NCI-H774 (cell line): Measurements from ENCODE around the gene CETP.
"Not testable (repeated sequence)": the region's sequence is repeated elsewhere in the genome, so short reads cannot be mapped to it uniquely, and the experiment has no call there.

Experiments
- DNase-seq: peaks from one replicate; lab custom pipeline; 2025; lab: John Stamatoyannopoulos, UW

CETP gene

DNA sequence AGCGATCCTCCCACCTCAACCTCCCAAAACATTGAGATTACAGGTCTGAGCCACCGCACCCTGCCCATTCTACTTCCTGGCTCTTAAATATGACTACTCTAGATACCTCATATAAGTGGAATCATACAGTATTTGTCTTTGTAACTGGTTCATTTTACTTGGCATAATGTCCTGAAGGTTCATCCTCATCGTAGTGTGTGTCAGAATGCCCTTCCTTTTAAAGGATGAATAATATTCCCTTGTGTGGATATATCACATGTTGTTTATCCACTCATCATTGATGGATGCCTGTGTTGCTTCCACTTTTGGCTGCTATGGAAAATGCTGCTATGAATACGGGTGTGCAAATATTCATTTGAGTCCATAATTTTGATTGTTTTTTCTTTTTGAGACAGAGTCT lies 5.7 kb upstream of the CETP start:
- DNase-seq = no peak

DNA sequence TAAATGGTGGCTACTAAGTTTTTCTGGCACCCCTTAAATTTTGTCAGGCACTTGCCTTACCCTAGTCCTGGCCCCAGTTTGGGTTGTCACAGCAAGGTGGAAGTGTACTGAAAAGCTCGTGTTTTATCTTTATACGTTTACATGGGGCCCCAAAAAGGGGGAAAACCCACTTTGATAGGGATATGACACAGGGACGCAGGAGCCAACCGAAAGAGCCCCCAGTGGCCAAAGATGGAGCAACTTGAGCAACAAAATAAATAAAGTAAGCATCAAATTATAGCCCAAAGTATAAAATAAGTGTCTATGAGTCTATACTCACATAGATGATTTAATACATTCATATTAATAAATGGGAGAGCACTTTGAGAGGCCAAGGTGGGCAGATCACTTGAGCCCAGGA lies 5.0 kb upstream of the CETP start:
- DNase-seq = no peak

DNA sequence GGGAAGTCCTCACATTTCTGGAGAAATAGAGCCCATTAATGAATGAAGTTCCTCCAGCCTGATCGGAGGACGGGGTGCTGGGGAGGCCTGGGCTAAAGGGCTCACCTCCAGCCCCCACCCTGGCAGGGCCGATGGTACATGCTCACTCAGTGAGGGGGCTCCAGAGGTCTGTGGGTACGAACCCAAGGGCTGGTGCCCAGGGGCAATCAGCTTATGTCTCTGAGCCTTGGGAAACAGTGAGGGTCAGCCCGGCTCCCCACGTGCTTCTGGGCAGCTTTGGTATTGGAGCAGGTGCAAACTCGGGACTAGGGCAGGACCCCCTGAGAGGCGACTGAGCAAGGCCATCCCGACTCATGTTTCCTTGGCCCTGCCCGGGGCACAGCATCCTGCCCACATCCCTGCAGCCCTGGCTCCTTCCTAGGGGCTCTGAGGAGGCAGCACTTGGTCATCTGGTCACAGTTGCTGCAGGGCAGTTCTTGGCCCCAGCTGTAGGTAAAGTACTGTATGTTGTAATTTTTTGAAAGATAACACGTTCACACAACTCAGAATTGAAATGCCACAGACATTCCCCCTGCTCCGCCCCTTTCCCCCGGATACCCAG lies 969 bp upstream of the CETP start:
- DNase-seq = no peak

DNA sequence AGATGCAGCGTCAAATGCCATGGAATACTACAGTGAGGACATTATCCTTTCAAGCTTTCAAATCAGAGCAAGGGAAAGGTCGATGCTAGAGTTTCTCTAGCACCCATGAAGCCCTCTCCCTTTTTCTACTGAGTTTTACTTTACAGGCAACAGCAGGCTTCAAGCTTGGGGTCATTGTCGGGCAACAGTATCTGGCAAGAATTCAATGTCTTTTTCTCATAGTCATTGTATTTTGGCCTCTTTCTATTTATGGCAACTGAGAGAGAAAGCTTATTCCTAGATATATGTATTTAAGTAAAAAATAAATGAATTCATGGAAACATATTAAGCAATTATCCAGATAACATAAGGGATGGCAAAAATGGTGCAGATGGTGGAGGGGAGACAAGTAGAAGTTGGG lies 364 bp upstream of the CETP start:
- no peak for DNase-seq

DNA sequence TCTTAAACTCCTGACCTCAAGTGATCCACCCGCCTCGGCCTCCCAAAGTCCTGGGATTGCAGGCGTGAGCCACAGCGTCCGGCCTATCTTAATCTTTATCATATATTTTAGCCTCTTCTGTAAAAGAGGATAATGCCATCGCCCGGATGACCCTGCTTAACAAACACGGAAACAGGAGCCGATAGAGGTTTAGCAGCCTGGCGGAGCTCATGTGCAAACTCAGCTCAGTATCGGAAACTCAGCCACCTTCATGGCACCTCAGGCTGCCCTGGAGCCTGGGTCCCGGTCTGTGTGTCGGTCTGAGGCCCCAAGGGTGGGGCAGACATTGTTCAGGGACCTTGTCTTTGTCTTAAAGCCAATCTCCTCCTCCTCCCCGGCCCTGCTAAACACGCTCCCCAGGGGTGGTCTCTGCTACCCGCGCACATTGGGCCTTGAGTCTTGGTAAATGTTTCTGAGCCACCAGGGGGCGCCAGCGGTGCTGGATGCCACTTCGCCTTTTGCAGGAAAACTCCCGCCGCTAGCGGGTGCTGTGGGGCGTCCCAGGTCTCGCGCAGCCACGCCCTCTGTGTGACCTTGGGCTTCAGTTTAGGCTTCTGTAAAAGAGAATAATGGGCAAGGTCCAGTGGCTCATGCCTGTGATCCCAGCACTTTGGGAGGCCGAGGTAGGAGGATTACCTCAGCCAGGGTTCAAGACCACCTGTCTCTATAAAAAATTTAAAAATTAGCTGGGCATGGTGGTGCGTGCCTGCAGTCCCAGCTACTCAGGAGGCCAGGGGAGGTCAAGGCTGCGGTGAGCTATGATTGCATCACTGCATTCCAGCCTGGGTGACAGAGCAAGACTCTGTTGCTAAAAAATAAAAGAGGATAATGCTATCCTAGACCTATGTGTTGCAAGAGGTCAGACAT lies 2.7 kb downstream of the CETP start:
- no peak for DNase-seq

DNA sequence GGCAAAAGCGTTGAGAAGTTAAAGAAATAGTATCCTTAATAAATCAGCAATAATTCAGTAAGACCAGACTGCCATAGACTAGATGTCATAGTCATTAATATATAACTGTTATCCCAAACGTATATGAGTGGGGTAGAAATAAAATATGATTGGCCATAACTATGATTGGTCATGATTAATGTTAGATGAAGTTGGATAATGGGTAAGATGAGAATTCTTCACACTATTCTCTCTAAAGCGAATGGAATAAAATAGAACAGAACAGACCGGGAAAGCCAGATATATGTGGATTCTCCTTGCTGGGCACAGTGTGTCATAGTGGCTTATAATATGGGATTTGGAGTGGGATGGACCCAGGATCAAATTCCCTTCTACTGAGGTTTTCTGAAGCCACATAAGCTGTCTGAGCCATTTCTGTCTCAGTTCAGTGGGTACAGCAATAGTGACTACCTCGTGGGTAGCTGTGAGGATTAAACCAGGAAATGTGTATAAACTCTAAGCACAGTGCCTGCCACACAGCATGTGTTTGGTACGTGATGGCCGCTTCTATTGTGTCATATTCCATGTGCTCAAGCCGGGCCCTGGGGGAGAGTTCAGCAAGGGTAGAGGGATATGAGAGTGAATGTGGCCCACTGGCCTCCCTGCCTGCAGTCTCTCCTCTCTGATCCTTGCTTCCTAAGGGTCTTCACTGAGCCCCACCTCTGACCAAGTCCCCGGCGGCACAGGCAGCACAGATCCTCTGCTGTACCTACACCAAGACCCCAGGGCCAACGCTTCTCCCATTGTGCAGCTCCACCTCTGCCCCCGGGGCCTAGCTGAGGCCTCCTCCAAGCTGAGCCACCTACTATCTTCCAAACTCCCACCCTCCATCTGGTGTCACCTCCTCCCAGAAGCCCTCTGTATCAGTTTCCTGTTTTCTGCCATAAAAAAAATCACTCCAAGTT lies 3.7 kb downstream of the CETP start:
- DNase-seq = no peak

DNA sequence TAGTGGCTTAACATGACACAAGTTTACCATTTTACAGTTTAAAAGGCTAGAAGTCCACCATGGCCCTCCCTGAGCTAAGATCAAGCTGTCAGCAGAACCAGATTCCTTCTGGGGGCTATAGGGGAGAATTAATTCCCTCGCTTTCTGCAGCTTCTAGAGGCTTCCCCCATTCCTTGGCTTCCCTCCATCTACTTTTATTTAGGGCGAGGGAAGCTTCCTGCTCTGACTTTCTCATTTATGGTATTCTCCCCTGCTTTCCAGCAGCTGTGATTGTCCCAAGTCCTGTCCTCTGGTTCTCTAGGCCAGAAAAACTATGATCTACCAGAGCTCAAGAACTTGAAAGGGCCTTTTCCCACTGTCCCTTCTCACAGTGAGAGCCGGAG lies 4.3 kb downstream of the CETP start:
- no peak for DNase-seq

DNA sequence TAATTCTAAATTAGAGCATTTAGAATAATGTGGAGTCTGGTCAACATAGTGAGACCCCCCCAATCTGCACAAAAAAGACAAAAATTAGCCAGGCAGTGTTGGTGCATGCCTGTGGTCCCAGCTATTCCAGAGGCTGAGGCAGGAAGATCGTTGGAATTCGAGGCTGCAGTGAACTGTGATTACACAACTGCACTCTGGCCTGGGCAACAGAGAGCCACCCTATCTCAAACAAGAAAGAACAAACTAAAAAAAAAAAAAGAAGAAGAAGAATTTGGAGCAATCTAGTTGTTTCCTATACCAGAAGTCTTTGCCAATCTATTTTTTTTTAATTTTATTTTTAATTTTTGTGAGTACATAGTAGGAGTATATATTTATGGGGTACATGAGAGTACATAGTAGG lies 6.0 kb downstream of the CETP start:
- DNase-seq = no peak

DNA sequence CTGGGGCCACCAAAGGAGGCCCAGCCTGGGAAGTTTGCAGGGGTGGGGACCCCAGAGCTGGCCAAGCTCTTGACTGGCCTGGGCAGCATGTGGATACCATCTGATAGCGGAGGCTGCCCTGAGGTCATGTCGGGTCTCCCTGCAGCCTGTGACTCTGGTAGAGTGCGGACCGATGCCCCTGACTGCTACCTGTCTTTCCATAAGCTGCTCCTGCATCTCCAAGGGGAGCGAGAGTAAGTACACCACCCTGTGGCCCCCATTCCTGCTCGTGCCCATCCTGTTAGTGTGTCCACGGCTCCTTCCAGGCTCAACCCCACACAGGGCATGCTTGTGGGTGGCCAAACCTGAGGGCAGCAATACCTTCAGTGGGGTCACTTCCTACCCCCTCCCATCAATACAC lies 8.0 kb downstream of the CETP start:
- no peak for DNase-seq

DNA sequence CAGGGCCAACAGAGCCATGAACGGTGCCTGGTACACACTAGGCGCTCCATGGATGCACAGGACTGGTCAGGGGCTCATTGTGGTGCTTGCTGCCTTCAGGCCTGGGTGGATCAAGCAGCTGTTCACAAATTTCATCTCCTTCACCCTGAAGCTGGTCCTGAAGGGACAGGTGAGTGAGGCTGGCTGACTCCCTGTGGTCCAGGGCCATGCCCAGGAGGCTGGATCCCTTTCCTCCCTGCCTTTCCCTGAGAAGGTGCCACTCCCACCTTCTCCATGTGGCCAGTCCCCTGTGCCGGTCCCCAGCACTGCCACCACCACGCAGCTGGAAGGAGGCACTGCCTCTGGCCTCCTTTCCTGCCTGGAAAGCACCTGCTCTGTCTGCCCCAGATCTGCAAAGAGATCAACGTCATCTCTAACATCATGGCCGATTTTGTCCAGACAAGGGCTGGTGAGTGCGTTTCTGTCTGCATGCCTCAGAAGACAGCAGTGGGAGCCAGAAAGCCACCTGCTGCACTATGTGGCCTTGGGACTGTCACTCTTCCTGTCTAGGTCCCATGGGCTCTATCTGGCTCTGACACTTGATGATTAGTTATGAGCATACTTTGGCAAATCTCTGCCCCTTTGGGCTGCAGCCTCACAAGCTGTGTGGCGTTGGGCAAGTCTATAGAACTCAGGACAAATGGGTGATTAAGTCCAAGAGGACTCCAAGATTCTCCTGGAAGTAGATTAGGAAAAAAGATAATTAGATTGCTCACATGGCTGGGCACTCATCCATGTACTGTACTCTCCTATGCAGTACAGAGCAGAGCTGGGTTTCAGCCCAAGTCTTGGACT lies 9.4 kb downstream of the CETP start:
- DNase-seq = no peak

DNA sequence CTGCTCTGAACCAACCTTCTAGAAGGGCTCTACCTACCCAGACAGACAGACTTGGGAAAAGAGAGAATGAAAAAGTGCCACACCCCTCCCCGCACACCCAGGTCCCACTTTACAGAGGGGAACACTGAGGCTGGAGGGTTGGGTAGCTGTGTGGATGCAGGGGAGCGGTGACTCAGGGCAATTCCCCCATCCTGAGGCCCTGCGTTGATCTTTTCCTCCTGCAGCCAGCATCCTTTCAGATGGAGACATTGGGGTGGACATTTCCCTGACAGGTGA lies 10.0 kb downstream of the CETP start:
- DNase-seq = no peak

DNA sequence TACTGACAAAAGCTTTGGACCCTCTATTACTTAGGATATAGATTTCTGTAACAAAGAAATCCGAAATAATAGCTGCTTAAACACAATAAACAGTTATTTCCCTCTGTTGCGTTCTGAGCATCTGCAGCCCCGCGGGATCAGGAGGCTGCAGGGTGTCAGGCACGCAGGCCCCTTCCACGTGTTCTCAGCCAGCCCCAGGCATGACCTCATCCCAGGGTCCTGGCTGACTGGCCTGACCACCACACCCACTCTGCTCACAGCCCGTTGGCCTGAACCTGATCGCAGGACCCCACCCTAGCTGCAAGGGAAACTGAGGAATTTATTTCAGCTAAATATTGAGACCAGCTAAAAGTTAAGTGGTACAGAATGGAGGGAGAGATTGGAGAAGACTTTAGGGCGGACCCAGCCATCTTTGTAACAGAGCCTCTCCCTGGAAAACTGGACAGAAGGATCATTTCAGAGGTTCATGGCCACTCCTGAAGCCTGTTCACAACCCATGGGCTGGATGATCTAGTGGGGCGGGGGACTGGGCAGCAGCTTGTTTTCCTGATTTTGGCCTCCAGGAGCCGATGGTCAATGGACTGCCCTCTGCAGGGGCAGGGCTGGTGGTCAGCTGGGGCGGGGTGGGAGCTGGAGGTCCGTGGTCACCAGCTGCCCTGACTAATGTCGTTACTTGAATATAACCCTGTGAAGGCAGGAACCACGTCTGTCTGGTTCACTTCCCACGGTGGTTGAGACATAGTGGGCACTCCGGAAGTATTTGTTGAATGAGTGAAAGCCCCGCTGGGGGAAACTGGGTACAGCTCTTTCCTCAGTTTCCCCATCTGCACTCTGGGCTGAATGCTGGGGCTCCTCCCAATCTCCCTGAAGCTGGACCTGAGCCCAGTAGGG lies 10.9 kb downstream of the CETP start:
- no peak for DNase-seq

DNA sequence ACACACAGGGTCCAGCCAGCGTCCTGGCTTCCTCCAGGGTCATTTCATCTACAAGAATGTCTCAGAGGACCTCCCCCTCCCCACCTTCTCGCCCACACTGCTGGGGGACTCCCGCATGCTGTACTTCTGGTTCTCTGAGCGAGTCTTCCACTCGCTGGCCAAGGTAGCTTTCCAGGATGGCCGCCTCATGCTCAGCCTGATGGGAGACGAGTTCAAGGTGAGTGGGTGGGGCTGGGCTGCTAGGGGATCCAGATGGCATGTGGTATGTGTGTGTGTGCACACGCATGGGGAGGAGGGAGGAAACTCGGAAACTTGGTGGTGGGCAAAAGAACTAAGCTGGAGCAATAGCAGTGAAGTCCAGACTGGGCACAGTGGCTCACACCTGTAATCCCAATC lies 11.5 kb downstream of the CETP start:
- no peak for DNase-seq

DNA sequence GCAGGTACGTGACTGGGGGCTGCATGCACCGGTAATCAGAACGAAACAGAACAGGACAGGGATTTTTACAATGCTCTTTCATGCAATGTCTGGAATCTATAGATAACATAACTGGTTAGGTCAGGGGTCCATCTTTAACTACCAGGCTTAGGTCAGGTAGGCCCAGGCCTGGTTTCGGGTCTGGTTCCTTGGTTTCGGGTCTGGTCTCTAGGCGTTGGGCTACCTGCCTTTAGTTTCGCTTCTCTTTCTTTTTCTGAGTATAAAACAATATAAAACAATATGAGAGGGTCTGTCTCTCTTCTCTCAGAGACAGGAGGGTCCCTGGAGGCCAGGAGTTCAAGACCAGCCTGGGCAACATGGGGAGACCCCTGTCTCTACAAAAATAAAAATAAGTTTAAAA lies 12.1 kb downstream of the CETP start:
- not testable (repeated sequence) for DNase-seq

DNA sequence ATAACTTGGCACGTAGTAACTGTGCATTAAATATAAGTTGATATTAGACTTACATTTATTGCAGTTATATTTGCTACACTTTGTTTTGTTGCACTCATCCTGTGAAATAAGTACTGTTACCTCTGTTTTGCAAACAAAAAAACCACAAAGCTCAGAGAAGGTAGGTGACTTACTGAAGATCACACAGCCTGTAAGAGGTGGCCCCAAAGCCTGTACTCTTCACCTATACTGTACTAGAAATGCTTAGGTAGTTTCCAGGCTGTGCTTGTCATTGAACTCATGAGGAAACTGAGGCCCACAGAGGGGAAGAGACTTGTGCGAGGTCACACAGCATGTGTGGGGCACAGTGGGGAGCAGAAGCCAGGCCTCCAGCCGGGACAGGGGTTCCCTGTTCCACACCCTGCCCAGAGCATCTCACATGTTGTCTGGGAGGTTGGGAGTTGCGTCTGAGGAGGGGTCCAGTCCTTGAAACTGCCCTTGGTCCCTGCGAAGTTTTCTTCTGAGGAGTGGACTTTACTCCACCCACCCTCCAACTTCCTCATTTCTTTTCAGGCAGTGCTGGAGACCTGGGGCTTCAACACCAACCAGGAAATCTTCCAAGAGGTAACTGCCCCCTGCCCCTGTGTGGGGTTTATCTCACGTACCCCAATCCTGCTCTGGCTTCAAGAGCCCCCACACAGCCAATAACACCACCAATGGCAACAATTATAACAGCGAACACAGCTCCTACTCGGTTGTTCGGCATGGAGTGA lies 13.0 kb downstream of the CETP start:
- no peak for DNase-seq

DNA sequence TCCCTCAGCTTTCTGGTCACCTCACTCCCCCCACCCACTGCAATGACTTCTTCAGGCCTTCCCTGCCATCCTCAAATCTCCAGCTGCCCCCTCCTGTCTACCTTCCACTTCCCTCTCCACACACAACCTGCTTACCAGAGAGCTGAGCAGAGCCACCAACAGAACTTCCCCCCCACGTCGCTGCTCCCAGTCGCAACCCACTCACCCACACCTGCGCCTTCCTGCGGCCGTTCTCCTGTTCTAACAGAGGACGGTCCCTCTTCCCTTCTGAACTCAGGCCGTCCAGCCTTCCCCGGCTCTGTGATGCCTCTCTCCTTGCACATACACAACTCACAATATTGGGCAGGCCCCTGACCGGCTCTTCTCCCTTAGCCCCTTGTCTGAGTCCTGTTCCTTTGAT lies 14.0 kb downstream of the CETP start:
- DNase-seq = no peak

DNA sequence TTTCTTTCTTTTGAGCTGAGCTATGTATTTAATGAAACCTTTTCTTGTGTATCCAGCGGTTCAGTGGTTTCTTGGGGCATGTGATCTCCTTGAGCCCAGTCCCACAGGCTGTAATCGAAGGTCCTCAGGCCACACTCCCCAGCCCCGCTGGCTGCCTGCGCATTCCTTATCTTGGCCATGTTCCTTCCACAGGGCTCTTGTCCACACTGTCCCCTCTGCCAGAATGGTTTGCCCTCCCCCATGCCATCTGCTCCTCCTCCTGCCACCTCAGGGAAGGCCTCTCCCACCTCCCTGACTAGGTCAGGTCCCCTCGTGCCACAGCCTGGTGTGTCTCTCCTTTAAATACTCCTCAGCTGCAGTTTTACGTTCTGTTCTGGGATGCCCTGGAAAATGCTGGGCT lies 15.5 kb downstream of the CETP start:
- no peak for DNase-seq

DNA sequence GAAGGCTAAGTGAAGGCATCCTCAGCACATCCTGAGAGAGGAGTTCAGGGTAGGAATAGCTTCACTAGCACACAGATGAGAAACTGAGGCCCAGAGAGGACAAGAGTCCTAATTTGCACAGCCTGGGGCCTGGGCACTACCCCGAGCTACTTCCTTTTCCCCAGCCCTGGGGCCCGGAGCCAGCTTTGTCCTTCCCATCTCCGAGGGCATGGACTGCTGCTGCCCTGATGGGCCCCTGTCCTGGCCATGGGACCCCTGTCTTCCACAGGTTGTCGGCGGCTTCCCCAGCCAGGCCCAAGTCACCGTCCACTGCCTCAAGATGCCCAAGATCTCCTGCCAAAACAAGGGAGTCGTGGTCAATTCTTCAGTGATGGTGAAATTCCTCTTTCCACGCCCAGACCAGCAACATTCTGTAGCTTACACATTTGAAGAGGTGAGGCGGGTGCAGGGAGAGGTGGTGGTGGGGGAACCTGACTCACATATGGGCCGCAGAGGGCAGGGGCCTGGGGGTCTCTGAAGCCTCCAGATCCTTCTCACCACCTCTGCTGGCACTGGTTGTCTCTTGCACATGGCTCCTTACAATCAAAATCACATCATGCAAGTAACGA lies 16.2 kb downstream of the CETP start:
- DNase-seq = no peak

DNA sequence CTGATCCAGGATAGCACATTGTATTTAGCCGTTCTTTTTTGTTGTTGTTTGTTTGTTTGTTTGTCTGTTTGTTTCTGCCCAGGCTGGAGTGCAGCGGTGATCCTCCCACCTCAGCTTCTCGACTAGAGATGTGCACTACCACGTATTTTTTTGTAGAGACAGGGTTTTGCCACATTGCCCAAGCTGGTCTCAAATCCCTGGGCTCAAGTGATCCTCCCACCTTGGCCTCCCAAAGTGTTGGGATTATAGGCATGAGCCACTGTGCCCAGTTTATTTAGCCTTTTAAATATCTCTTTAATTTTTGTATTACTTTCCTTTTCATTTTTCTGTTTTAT lies 18.4 kb downstream of the CETP start:
- no peak for DNase-seq
